ENCODE measurements around the gene EOMES. TPM values are rescaled to one million over a fixed set of nuclear protein-coding genes. Genes with fewer than 3 reads are reported as not detected.

Gene EOMES
- total and polyA plus RNA-seq, 4 donors, result 0.12 to 1.3 (median 0.48) TPM

- peaks cover 3 to 82% (median 61%) of the 10 kb centered on the region in 3 donors for H3K27me3 ChIP-seq (ENCODE audit: control insufficient read depth in 3 of 3, insufficient read depth in 3 of 3, low read length in 2 of 3)
- no peaks in the 10 kb centered on the region for H3K36me3 ChIP-seq (ENCODE audit: control insufficient read depth in 4 of 4, insufficient read depth in 4 of 4, low read length in 4 of 4)
- no peak for TF ChIP-seq CTCF (IDR thresholded peaks at IDR 0.05; ENCODE audit: control extremely low read depth, extremely low read depth)
- H3K27ac ChIP-seq (ENCODE audit: low read depth in 1 of 2, low read length in 1 of 2), result no peak overlapping the region
- peak overlapping the region; percentile 26 for H3K4me3 ChIP-seq
- H3K9ac ChIP-seq (ENCODE audit: insufficient read depth in 1 of 2, low read length in 2 of 2), result peak overlapping the region in 1 of 2 donors; percentile 5
- no peaks in the 10 kb centered on the region for H3K9me3 ChIP-seq (ENCODE audit: control insufficient read depth in 4 of 4, insufficient read depth in 3 of 4, low read length in 3 of 4)
- DNase-seq, result peak in 2 of 3 donors; percentile 36 to 57
- peak; percentile 20 for ATAC-seq (ENCODE audit: insufficient read depth, low FRiP score)
- peaks cover 0 to 31% (median 0%) of the 10 kb centered on the region in 5 donors for H3K4me1 ChIP-seq (ENCODE audit: control insufficient read depth in 5 of 5, insufficient read depth in 5 of 5, low read length in 5 of 5)
- 1 to 2% methylated on average over 18 of the region's 18 CpGs for WGBS, 2 donors
Observed at GRCh38 chr3:27713078-27713423, 9.1 kb downstream of the EOMES start.

- Histone ChIP-seq H3K36me3 (ENCODE audit: control insufficient read depth in 4 of 4, insufficient read depth in 4 of 4, low read length in 4 of 4) (no peaks in the 10 kb centered on the region), H3K4me3 (peak overlapping the region; percentile 26), H3K27me3 (ENCODE audit: control insufficient read depth in 3 of 3, insufficient read depth in 3 of 3, low read length in 2 of 3) (peaks cover 3 to 76% (median 57%) of the 10 kb centered on the region in 3 donors), H3K9me3 (ENCODE audit: control insufficient read depth in 4 of 4, insufficient read depth in 3 of 4, low read length in 3 of 4) (no peaks in the 10 kb centered on the region), H3K27ac (ENCODE audit: low read depth in 1 of 2, low read length in 1 of 2) (no peak overlapping the region), H3K4me1 (ENCODE audit: control insufficient read depth in 5 of 5, insufficient read depth in 5 of 5, low read length in 5 of 5) (peaks cover 0 to 31% (median 0%) of the 10 kb centered on the region in 5 donors), H3K9ac (ENCODE audit: insufficient read depth in 1 of 2, low read length in 2 of 2) (peak overlapping the region in 1 of 2 donors; percentile 59)
- peak; percentile 79 to 84 (median 83) for DNase-seq
- WGBS, 2 donors, result 0% methylated on average over 48 to 49 of the region's 49 CpGs
- peak; percentile 90 for ATAC-seq (ENCODE audit: insufficient read depth, low FRiP score)
- TF ChIP-seq CTCF (IDR thresholded peaks at IDR 0.05; ENCODE audit: control extremely low read depth, extremely low read depth), result peak; percentile 69
Observed at GRCh38 chr3:27712136-27713077, 9.7 kb downstream of the EOMES start.

- Histone ChIP-seq H3K9ac (ENCODE audit: insufficient read depth in 1 of 2, low read length in 2 of 2) (no peak overlapping the region), H3K27ac (ENCODE audit: low read depth in 1 of 2, low read length in 1 of 2) (no peak overlapping the region), H3K4me1 (ENCODE audit: control insufficient read depth in 5 of 5, insufficient read depth in 5 of 5, low read length in 5 of 5) (peaks cover 0 to 11% (median 0%) of the 10 kb centered on the region in 5 donors), H3K27me3 (ENCODE audit: control insufficient read depth in 3 of 3, insufficient read depth in 3 of 3, low read length in 2 of 3) (peaks cover 0 to 40% (median 24%) of the 10 kb centered on the region in 3 donors), H3K4me3 (no peak overlapping the region), H3K9me3 (ENCODE audit: control insufficient read depth in 4 of 4, insufficient read depth in 3 of 4, low read length in 3 of 4) (no peaks in the 10 kb centered on the region), H3K36me3 (ENCODE audit: control insufficient read depth in 4 of 4, insufficient read depth in 4 of 4, low read length in 4 of 4) (no peaks in the 10 kb centered on the region)
- no peak for ATAC-seq (ENCODE audit: insufficient read depth, low FRiP score)
- DNase-seq, result no peak
- WGBS, 2 donors, result 69 to 81% methylated on average over 4 of the region's 4 CpGs
- TF ChIP-seq CTCF (IDR thresholded peaks at IDR 0.05; ENCODE audit: control extremely low read depth, extremely low read depth), result no peak
Observed at GRCh38 chr3:27708250-27708649, 13.9 kb downstream of the EOMES start.
